GM12801 (cell line): Measurements from ENCODE around the gene CCDC183.

ENCODE experiments used
- TF ChIP-seq, protein P1 (sequence below): IDR thresholded peaks from one replicate; pipeline ENCODE4 v1.5.1; 2011; ENCODE audit warnings: control low read depth; ENCODE audit not compliant: insufficient read length; ENCODE audit errors: extremely low read depth

The CCDC183 gene

DNA sequence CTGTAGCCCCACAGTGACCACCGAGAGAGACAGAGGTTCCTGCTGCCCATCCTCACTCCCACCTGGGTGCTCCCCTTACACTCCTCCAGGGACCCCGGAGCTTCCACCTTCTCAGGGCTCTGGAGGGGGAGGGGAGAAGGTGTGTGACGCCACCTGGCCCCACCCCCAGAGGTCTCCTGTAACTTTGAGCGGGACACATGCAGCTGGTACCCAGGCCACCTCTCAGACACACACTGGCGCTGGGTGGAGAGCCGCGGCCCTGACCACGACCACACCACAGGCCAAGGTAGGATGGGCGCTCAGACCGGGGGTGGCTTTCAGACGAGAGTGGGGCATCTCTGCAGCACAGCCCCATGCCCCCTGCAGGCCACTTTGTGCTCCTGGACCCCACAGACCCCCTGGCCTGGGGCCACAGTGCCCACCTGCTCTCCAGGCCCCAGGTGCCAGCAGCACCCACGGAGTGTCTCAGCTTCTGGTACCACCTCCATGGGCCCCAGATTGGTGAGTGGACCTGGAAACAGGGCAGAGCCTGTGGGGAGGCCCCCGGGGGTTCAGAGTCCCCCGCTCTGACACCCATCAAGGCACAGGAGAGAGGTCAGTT, 60.5 kb downstream of the CCDC183 start:
- TF ChIP-seq, protein P1, sequence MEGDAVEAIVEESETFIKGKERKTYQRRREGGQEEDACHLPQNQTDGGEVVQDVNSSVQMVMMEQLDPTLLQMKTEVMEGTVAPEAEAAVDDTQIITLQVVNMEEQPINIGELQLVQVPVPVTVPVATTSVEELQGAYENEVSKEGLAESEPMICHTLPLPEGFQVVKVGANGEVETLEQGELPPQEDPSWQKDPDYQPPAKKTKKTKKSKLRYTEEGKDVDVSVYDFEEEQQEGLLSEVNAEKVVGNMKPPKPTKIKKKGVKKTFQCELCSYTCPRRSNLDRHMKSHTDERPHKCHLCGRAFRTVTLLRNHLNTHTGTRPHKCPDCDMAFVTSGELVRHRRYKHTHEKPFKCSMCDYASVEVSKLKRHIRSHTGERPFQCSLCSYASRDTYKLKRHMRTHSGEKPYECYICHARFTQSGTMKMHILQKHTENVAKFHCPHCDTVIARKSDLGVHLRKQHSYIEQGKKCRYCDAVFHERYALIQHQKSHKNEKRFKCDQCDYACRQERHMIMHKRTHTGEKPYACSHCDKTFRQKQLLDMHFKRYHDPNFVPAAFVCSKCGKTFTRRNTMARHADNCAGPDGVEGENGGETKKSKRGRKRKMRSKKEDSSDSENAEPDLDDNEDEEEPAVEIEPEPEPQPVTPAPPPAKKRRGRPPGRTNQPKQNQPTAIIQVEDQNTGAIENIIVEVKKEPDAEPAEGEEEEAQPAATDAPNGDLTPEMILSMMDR, result no peak

DNA sequence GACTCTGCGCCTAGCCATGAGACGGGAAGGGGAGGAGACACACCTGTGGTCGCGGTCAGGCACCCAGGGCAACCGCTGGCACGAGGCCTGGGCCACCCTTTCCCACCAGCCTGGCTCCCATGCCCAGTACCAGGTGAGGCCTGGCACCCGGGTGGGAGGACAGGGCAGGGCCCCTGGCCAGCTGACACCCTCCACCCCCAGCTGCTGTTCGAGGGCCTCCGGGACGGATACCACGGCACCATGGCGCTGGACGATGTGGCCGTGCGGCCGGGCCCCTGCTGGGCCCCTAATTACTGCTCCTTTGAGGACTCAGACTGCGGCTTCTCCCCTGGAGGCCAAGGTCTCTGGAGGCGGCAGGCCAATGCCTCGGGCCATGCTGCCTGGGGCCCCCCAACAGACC, 61.0 kb downstream of the CCDC183 start:
- TF ChIP-seq, protein P1, result no peak
